ENCODE data around the gene NFYC. TPM values are rescaled to one million over a fixed set of nuclear protein-coding genes. Genes with fewer than 3 reads are reported as not detected.

The NFYC gene
- total RNA-seq (2014; rRNA removed; shearing (Covaris generic)): 30.7 and 45.8 TPM in 2 replicates

DNA sequence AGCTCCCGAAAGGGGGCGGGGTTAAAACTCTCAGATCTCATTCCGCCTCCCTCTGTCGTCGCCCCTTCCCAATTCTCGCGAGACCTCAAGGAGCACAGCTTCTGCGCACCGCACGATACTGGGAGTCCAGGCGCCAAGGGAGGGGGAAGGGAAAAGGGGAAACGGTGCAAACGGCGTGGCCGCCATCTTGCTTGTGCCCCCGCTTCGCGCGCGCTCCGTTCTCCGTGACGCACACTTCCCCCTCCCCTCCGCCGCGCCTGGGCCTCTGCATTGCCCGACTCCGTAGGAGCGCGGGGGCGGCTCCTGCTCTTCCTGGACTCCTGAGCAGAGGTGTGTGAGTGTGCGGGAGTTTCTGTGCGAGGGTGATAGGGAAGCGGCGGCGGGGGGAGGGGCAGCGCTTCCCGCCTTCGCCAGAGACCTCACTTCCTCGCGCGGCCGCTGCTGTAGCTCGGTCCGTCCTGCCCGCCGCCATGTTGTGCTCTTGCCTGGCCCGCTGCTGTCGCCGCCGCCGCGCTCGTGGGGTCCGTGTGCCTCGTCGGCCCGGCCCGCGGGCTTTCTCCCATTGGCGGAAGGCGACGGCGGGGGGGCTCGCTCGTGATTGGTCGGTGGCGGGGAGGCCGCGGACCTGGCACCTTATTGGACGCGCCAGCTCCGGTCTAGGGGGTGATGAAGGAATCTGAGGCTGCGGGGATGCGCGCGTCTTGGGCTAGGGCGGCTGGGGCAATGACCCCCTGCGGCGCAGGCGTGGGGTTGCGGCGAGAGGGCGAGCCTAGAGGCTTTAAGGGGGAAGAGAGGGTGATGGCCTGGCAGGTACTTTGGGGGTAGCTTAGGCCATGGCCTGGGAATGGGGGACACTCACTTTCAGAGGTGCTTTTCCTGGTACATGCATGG, at the start of gene NFYC:
Gene NFYC, plus strand, starts transcription at position 167 of the 891 bp plus-strand sequence. CDS start 47,140 bp downstream, outside the sequence.
- DNase-seq (ENCODE audit: low spot score): peak; percentile 100

DNA sequence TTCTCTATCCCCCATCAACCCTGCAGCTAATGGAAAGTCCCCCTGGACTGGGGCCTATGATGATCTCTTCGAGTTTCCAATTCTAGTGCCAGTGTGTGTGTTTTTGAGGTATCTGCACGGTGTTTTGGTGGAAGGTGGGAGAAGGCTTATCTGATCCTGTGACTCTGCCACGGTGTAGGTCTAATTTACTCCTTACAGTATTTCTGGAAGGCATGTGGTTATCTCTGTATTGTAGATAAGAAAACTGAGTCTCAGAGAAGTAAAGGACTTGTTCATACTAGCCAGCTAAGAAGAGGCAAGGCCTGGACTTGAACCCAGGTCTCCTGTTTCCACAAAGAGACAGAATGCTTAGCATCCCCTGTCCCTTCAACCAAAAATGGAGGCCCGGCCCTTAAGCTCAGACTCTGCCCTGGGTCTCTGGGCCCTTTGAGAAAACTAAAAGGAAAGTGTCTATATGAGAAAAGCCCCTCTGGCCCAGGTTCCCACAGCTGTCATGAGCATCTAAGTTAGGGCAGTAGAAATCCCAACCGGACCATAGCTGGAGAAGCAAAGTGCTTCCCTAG, 46.3 kb upstream of the NFYC start:
- DNase-seq (ENCODE audit: low spot score): no peak

DNA sequence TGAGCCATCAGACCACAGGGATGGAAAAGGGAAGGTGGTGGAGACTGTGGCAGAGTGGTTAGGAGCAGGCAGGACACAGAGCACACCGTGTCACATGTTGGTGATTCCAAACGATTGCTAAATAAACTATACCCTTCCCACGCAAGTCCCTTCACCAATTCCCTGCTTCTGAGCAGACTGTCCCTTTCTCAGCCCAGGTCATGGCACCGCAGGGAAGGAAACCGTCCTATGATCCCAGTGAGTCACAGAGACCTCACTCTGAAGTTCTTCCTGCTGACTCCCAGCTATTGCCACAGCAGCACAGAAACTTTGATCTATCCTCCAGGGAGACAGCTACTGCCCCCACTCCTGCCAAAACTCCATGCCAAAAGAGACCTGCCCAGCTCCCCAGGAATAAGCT, 45.2 kb upstream of the NFYC start:
- no peak for DNase-seq (ENCODE audit: low spot score)

DNA sequence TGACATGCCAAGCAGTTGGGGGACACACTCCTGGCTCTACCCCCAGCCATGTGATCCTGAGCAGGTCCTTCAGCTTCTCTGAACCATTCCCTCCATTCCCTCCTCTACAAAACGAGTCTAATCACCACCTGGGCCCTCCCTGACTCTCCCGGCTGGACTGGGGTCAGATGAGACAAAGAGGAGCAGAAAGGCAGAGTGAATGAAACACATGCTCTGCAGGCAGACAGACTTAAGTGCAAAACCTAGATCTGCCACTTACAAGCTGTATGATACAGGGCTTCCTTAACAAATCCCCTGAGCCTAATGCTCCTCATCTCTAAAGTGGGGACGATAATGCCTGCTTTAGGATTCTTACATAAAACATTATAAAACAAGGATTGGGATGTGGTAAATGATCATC, 43.3 kb upstream of the NFYC start:
- no peak for DNase-seq (ENCODE audit: low spot score)

DNA sequence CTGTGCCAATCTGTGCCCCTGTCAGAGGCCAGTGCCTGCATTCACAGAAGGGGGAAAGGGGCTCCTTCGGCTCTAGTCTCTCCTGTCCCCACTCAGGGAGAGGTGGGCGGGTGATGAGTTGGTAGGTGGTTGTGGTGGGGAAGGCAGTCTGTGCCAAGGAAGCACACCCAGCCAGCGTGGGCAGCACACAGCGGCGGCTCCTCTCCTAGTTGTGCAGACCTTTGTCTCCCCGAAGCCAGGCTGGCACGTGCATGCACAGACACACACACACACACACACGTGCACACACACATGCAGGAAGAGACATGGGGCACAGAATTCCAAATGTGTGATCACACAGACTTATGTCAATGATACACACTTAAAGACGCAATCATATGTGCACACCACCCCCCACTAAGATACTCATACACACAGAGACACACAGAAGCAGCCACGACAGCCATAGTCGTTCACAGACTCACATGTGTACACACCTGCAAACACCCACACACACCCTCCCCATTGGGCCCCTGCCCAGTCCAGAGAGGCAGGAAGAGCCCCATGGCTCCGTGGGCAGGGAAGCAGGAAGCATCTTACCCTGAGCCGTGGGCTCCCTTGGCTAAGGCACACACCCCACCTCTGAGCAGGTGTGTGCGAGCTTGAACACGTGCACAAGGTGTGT, 42.4 kb upstream of the NFYC start:
- DNase-seq (ENCODE audit: low spot score): no peak

DNA sequence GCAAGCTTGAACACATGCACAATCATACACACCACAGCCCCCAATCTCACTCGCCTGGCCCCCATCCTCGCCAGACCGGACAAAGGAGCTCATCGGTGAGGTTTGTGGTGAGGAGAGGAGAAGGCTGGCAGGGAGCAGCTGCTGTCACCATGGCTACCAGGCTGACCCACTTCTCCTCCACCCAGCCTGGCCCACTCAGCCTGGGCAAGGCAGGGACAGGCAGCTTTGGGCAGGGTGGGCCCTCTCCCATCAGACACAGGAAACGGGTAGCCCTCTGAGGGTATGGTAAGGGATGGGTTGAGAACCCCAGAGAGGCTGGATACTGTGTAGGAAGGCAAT, 41.9 kb upstream of the NFYC start:
- no peak for DNase-seq (ENCODE audit: low spot score)

DNA sequence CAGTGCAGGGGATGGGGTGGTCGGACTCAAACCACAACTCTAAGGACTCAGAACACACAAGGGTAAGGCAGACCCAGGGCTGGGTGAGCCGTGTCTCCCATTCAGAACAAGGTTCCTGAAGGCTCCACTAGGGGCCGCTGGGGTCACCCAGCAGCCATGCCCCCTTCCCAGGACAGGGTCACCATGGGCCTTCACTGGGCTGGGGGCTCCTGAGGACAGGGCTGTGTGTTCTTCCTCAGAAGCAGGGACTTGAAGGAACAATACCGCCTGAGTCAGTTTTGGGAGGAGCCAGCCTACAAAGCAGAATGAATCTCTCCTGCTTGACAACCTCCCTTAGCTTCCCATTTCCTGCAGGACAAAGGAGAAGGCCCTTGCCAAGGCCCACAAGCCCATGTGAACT, 41.4 kb upstream of the NFYC start:
- DNase-seq (ENCODE audit: low spot score): no peak

DNA sequence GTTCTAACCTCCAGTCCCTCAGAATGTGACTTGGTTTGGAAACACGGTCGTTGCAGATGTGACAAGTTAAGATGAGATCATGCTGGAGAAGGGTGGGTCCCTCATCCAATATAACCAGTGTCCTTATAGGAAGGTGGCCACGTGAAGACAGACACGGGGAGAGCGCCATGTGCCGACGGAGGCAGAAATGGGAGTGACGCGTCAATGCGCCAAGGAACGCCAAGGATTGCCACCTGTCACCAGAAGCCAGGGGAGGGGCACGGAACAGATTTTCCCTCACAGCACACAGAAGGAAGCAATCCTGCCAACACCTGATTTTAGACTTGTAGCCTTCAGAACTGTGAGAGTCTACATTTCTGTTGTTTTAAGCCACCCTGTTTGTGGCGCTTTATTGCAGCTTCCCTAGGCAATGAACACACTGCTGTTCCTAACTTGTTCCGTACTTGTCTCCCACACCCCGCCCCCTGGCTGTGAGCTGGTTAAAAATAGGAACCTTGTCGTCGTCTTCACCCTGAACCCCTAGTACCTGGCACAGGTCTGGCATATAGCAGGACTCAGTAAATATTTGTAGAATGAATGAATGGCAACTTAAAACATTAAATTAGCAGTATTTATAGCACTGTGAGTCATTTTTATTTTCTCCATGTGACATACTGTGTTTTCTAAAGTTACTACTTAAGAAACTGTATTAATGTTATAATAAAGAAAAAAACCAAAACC, 40.2 kb upstream of the NFYC start:
- no peak for DNase-seq (ENCODE audit: low spot score)

DNA sequence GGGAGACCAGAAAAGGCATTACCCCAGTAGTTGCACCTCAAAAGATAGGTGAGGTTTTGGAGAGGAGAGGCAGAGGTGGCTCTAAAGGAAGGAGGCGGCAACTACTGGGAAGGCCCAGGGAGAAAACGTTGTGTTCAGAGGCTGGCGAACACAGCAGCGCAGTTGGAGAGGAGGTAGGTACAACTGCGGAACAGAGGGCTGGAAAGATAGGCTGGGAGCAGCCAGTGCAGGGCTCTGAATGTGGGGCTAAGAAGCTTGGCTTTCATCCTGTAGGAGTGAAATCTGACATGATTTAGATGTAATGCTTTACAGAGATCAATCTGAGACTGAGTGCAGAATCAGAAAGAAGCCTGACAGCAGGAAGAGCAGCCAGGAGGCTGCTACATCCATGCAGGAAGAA, 39.0 kb upstream of the NFYC start:
- no peak for DNase-seq (ENCODE audit: low spot score)

DNA sequence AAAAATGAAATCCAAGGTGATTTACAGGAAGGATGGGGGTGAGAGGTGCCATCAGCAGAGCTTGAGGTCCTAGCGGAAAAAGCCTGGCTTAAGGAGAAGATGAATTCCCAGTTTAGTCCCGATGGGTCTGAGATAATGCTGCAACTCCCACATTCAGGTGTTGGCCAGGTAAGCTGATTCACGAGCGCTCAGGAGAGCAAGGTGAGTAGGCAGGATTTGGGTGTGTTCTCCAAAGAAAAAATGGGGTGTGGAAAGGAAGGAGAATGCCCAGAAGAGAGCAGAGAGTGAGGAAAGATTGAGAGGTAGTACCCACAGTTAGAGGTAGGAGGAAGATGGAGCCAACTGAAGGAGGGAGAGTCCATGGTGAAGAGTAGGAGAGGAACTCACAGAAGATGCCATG, 38.5 kb upstream of the NFYC start:
- DNase-seq (ENCODE audit: low spot score): no peak

DNA sequence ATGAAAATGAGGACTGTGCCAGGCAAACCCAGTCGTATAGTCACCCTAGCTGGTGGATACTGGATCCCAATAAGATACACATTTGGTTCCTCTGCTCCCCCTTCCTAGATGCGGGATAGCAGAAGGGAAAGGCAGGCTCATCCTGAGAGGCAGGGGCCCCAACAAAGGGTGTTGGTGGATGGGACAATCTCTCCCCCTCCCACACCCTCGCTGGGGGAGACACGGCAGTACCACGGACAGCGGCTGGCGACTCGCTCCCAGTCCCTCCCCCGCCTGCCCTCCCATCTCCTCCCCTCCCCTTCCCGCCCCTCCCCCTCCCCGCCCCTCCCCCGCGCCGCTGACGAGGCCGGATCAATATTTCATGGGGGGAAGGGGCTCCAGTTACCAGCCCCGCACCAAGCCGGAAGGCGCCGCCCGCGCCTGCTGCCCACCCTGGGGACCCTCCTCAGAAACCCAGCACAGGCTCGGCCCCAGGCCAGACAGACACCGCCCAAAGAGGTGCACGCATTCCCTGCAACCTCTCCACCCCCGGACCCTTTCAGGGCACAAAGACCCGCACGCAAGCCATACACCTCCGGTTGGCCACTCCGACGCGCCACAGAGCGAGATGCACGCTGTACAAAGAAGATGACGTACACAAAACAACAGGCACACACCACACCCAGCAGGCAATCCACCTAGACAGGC, 37.5 kb upstream of the NFYC start:
- DNase-seq (ENCODE audit: low spot score): no peak

DNA sequence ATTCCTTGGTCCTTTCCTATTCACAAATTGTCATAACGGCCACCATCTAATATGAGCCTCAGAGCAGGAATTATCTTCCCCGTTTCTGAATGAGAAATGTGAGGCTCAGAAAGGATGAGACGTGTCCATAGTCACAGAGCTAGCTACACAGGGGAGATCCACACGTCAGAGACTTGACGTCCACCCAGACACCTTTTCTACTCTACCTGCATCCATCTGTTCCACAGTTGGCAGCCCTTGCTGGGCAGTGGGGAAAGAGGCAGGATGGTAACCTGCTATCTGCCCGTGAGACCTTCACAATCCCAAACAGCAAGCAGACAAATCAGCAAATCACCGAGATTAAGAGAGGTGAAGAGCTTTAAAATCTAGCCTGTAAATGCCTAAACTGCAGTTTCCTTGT, 34.5 kb upstream of the NFYC start:
- no peak for DNase-seq (ENCODE audit: low spot score)

DNA sequence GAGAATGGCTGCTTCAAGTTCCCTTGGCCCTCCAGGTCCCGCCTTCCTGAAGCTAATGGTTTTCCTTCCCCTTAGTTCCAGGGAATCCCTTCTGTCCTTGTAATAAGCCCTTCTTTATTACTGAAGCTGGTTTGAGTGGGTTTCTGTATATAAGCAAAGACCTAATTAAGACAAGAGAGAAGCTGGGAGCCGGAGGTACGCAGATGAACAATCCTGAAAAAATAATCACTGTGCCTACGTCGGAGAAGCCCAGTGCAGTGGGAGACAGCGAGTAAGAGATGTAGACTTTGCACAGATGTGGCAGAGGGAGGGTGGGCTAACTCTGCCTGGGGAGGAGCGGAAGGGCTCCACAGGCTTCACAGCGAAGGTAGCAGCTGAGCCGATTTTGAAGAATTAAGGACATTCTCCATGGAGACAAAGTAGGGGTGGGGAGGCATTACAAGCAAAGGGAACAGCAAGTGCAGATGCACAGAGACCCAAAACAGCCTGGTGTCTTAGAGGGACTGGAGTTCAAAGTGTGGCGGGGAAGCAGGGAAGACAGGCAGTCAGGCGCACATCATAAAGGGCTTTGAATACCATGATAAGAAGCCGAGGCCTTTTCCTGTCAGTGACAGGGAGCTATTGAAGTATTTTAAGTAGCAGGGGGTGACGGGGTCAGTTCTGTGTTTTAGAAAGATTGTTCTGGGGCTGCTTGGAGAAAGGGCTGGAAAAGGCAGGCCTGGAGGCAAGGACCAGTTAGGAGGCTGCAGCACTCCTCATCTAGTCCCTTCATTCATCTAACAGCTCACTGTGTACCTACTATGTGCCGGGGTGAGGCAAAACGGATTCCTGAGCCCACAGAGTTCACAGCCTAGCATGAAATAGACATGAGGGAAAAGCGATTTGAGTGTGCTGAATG, 32.5 kb upstream of the NFYC start:
- no peak for DNase-seq (ENCODE audit: low spot score)

DNA sequence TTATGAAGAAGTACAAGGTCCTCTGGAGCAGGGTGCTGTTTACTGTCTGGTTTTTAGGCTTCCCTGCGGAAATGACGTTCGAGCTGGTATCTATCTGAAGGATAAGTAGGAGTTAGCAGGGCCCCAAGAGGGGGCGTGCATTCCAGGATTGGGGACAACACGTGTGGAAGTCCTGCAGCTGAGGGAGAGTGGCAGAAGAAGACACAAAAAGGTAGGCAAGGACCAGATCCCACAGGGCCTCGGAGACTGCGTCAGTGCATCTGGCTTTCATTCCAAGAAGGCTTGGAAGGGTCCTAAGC, 31.9 kb upstream of the NFYC start:
- no peak for DNase-seq (ENCODE audit: low spot score)

DNA sequence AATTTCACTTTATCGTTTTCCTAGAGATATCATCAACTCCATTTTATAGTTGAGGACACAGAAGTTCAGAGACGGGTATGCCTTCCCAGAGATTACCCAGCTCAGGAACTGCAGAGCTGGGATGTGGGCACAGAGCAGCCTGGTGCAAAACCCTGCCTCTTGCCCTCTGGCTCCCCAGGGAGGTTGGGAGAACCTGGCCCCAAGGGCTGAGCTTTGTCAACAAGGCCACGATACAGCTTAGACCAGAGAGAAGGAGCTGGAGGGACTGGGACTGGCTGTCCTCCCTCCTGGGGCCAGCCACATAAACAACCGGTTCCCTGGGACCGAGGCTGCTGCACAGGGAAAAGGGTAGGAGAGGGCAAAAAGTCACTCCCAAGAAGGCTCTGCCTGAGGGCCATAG, 29.8 kb upstream of the NFYC start:
- DNase-seq (ENCODE audit: low spot score): no peak

DNA sequence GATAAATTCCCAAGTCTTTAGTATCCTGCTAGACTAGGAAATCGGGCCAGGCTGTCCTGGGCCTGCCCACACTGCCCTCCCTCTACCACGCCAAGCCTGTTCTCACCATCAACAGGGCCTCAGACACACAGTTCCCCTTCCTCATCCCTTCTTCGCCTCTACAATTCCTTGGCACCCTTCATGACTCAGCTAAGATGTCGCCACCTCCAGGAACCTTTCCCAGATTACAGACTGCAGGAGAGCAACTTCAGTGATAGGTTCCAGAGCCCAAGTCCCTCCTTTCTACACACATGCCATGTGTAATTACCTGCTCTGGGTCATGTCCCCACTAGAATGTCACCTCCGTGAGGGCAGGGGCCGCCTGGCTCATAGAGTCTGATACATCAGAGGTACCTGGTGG, 29.4 kb upstream of the NFYC start:
- peak; percentile 35 for DNase-seq (ENCODE audit: low spot score)

DNA sequence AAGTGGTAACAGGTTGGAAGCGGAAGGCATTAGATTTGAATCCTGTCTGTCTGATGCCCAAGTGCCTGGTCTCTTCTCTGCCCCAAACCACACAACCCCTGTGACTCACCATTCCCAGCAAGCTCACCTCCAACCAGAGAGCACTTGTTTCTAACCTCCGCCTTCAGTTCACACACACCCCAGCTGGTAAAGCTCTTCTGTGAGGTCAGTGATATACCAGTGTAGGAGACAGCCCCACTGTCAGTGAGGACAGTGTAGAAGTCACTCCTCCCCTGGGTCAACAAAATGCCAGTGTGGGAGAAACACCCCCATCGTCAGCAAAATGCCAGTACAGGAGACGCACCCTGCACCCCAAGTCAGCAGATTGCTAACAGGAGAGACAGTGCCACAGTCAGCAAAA, 28.6 kb upstream of the NFYC start:
- DNase-seq (ENCODE audit: low spot score): peak; percentile 86

DNA sequence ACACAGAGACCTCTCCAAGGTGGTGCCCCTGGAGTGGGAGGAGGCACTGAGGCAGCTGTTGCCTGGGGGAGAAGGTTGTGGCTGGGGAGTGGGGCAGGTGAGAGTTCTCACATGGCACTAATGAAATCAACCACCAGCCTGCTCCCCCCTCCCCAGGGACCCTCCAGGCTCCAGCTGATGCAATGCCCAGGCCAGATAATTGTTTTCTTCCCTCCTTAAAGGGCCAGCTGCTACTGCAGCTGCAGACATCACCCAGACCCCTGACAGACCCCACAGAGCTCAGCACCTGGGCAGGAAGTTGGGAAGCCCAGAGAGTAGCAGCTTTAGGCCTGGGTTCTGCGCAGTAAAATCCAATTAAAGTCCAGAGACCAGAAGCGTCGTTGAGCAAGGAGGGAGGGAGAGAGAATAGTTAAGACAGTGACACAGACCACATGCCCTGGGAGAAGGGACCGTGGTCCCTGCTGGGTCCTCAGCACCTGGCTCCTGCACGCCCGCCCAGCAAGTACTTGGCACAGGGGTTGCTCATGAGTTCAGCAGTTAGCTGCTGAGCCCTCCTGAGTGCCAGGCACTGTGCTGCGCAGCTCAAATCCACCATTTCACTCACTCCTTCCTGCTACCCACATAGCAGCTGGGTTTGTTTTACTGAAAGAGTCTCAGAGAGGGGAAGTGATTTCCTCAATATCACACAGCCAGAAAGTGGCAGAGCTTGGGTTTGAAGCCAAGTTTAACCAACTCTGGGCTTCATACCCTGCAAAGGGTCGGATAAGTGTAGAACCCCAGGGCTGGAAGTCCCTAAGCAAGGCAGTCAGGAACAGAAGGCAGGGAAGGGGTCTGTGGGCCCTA, 28.0 kb upstream of the NFYC start:
- DNase-seq (ENCODE audit: low spot score): no peak

DNA sequence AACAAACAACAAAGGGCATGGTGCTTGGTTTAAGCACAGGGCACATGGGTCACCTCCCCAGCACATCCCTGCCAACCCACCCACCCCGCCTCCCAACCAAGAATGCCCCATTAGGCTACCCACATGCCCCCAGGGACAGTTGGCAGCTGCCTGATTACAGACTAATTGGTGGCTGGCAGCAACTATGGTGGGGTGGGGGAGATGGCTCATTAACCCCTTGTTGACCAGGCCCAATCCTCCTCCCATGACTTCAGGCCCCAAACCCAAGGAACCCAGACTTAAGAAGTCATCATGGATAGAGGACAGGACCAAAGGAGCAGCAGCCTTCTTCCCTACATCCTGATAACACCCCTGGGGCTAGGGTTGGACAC, 27.4 kb upstream of the NFYC start:
- no peak for DNase-seq (ENCODE audit: low spot score)

DNA sequence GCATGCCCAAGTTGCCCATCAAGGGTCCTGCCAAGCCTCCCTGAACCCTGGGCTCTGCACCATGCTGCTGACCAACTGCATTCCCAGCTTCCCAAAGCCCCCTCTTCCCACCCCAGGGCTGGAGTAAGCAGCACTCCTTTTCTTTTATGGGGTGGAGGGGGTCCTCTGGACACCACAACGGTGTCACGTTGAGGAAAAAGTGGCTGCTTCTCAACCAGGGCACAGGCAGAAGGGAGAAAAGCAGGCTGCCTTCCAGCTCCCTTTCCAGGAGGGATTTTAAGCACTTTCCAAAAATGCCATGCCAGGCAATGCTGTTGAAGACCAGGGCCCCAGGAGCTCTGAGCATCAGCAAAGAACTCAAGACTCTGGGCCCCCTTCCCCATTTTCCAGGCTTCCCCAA, 26.7 kb upstream of the NFYC start:
- DNase-seq (ENCODE audit: low spot score): no peak

All from H4 (cell line).